ELF-1 (cell line): Measurements from ENCODE around the gene DESI2.

Experiments
- DNase-seq: peaks from one replicate; pipeline ENCODE4 v3.0.0-alpha.2; 2016; ENCODE audit warnings: low read depth, low spot score

Gene DESI2

GRCh38 chr1:244652623-244653438 is at the start of gene DESI2:
DESI2 (plus strand) TSS chr1:244653126; CDS start chr1:244653314, 188 bp downstream.
- DNase-seq, result peak; percentile 100

- no peak for DNase-seq
These were observed 49.4 kb upstream of the DESI2 start for GRCh38 chr1:244603498-244603897.

GRCh38 chr1:244605835-244606370 is 47.0 kb upstream of the DESI2 start:
- DNase-seq, result no peak

GRCh38 chr1:244614113-244614836 is 38.7 kb upstream of the DESI2 start:
- DNase-seq, result no peak

GRCh38 chr1:244614879-244615278 is 38.0 kb upstream of the DESI2 start:
- DNase-seq, result no peak

- no peak for DNase-seq
These were observed 37.6 kb upstream of the DESI2 start for GRCh38 chr1:244615301-244615700.

- DNase-seq, result no peak
These were observed 26.2 kb upstream of the DESI2 start for GRCh38 chr1:244626709-244627108.

- DNase-seq, result no peak
These were observed 24.1 kb upstream of the DESI2 start for GRCh38 chr1:244628789-244629188.

GRCh38 chr1:244633140-244633539 is 19.8 kb upstream of the DESI2 start:
- no peak for DNase-seq

- DNase-seq, result no peak
These were observed 18.4 kb upstream of the DESI2 start for GRCh38 chr1:244634546-244634945.

GRCh38 chr1:244636488-244637259 is 16.3 kb upstream of the DESI2 start:
- peak; percentile 19 for DNase-seq

GRCh38 chr1:244639561-244639960 is 13.4 kb upstream of the DESI2 start:
- no peak for DNase-seq

- no peak for DNase-seq
These were observed 12.0 kb upstream of the DESI2 start for GRCh38 chr1:244640917-244641316.

GRCh38 chr1:244642526-244642925 is 10.4 kb upstream of the DESI2 start:
- no peak for DNase-seq

GRCh38 chr1:244642988-244643387 is 9.9 kb upstream of the DESI2 start:
- DNase-seq, result no peak

GRCh38 chr1:244645414-244645813 is 7.5 kb upstream of the DESI2 start:
- no peak for DNase-seq

- no peak for DNase-seq
These were observed 7.0 kb upstream of the DESI2 start for GRCh38 chr1:244645890-244646289.

GRCh38 chr1:244647819-244648218 is 5.1 kb upstream of the DESI2 start:
- no peak for DNase-seq

GRCh38 chr1:244651956-244652622 is 837 bp upstream of the DESI2 start:
- DNase-seq, result no peak

- DNase-seq, result no peak
These were observed 647 bp downstream of the DESI2 start for GRCh38 chr1:244653439-244654107.
